ENCODE results near the gene GATA3.

GRCh38 chr10:8104721-8105120, 50.2 kb downstream of the GATA3 start:
- no peak for TF ChIP-seq CTCF (IDR thresholded peaks at IDR 0.05; ENCODE audit: insufficient read depth, low read depth, low read length)
- no peak for TF ChIP-seq EZH2 (IDR thresholded peaks at IDR 0.05; ENCODE audit: insufficient read depth, low read length)
